HepG2 (cell line): Measurements from ENCODE around the gene YWHAB. TPM values are rescaled to one million over a fixed set of nuclear protein-coding genes. Genes with fewer than 3 reads are reported as not detected.
A peak's percentile ranks its signal among the peaks of the same experiment; 100 is the strongest.

Experiments used
- BCLAF1 ChIP-seq: fragments of 450-650 bp; IDR thresholded peaks from 2 replicates; pipeline ENCODE4 v1.6.1; 2017; ENCODE audit warnings: mild to moderate bottlenecking
- EZH2 ChIP-seq: conservative IDR thresholded peaks from 2 replicates; pipeline ENCODE4 v1.6.1; 2012; ENCODE audit warnings: mild to moderate bottlenecking, low read depth, low read length, moderate library complexity
- HMGA1 ChIP-seq: sonication (generic); formaldehyde crosslinking; conservative IDR thresholded peaks from 2 replicates; pipeline ENCODE4 v1.4.0; 2020; ENCODE audit warnings: missing genetic modification reagents
- HOXA3 ChIP-seq: sonication (generic); formaldehyde crosslinking; IDR thresholded peaks from 2 replicates; pipeline ENCODE4 v1.5.0; 2020; ENCODE audit warnings: missing genetic modification reagents
- NKX3-1 ChIP-seq: sonication (generic); formaldehyde crosslinking; IDR thresholded peaks from 2 replicates; pipeline ENCODE4 v1.5.0; 2020; ENCODE audit warnings: missing genetic modification reagents
- REST ChIP-seq, 2 experiments: IDR thresholded peaks; 2 replicates each; pipeline ENCODE4 v1.6.1; 2011 to 2012; ENCODE audit warnings: low read length in 2 of 2, borderline replicate concordance in 1 of 2, low read depth in 1 of 2, mild to moderate bottlenecking in 1 of 2, moderate library complexity in 1 of 2
- SMAD3 ChIP-seq: sonication (generic); formaldehyde crosslinking; IDR thresholded peaks from 2 replicates; pipeline ENCODE4 v1.4.0; 2020; ENCODE audit warnings: missing genetic modification reagents
- SP140L ChIP-seq: sonication (generic); formaldehyde crosslinking; IDR thresholded peaks from 2 replicates; pipeline ENCODE4 v1.4.0; 2020; ENCODE audit warnings: missing genetic modification reagents, borderline replicate concordance
- U2AF1 ChIP-seq: fragments of 200-400 bp; formaldehyde crosslinking; optimal IDR thresholded peaks from 2 replicates; pipeline ENCODE3; 2017; ENCODE audit warnings: mild to moderate bottlenecking, low read depth, low read length
- ZFAT ChIP-seq: sonication (generic); formaldehyde crosslinking; conservative IDR thresholded peaks from 2 replicates; pipeline ENCODE4 v1.8.1; 2023; ENCODE audit warnings: missing genetic modification reagents, inconsistent platforms
- ZMAT3 ChIP-seq: sonication (generic); formaldehyde crosslinking; conservative IDR thresholded peaks from 2 replicates; pipeline ENCODE4 v1.7.0; 2021; ENCODE audit warnings: missing genetic modification reagents
- ZNF496 ChIP-seq: sonication (generic); formaldehyde crosslinking; IDR thresholded peaks from 2 replicates; pipeline ENCODE4 v1.8.1; 2023; ENCODE audit warnings: mild to moderate bottlenecking, moderate library complexity, missing genetic modification reagents; ENCODE audit not compliant: insufficient replicate concordance
- ZNF709 ChIP-seq: sonication (generic); formaldehyde crosslinking; IDR thresholded peaks from 2 replicates; pipeline ENCODE4 v1.5.0; 2020; ENCODE audit warnings: mild to moderate bottlenecking, missing genetic modification reagents
- ZNF737 ChIP-seq: sonication (generic); formaldehyde crosslinking; IDR thresholded peaks from 2 replicates; pipeline ENCODE4 v1.5.0; 2020; ENCODE audit warnings: missing genetic modification reagents, mild to moderate bottlenecking, borderline replicate concordance
- ZSCAN31 ChIP-seq: sonication (generic); formaldehyde crosslinking; IDR thresholded peaks from 2 replicates; pipeline ENCODE4 v1.5.0; 2020; ENCODE audit warnings: low read depth, mild to moderate bottlenecking, missing genetic modification reagents
- polyA plus RNA-seq, 8 experiments: library from polyadenylated mRNA; depleted of rRNA in 3 of 8; stranded (reverse) in 7 of 8; unstranded in 1 of 8; fragments of >200 nt; fragmentation: Illumina TruSeq in 4 of 8; extraction: Trizol in 4 of 8; gene quantifications; 2 replicates each; pipeline versions ENCODE4 v1.2.1 to v1.2.3, GENCODE V29; 2011 to 2016; ENCODE audit warnings: low read depth in 4 of 8, missing spikeins in 1 of 8, mixed read lengths in 1 of 8; ENCODE audit not compliant: insufficient read depth in 1 of 8
- total RNA-seq, 5 experiments: library from RNA; depleted of rRNA; stranded (reverse); fragments of >200 nt; fragmentation: Illumina TruSeq; extraction: Trizol; gene quantifications; 2 replicates each; pipeline ENCODE4 v1.2.3, GENCODE V29; 2016; ENCODE audit warnings: low read depth in 1 of 5
- TF ChIP-seq, protein P1 (sequence below): sonication (generic); formaldehyde crosslinking; conservative IDR thresholded peaks from 2 replicates; pipeline ENCODE4 v1.4.0; 2020; ENCODE audit warnings: missing genetic modification reagents
- TF ChIP-seq, protein P2 (sequence below): IDR thresholded peaks from 2 replicates; pipeline ENCODE4 v1.6.1; 2016
- TF ChIP-seq, protein P3 (sequence below): sonication (generic); formaldehyde crosslinking; IDR thresholded peaks from 2 replicates; pipeline ENCODE4 v1.8.0; 2022; ENCODE audit warnings: missing genetic modification reagents, low read depth, mild to moderate bottlenecking, borderline replicate concordance

The YWHAB gene
- total and polyA plus RNA-seq, 2 of the 13 experiments (the other 11 are each of a cell fraction or from before 2014, with no cell fraction given) = 77.2 to 121 TPM

DNA sequence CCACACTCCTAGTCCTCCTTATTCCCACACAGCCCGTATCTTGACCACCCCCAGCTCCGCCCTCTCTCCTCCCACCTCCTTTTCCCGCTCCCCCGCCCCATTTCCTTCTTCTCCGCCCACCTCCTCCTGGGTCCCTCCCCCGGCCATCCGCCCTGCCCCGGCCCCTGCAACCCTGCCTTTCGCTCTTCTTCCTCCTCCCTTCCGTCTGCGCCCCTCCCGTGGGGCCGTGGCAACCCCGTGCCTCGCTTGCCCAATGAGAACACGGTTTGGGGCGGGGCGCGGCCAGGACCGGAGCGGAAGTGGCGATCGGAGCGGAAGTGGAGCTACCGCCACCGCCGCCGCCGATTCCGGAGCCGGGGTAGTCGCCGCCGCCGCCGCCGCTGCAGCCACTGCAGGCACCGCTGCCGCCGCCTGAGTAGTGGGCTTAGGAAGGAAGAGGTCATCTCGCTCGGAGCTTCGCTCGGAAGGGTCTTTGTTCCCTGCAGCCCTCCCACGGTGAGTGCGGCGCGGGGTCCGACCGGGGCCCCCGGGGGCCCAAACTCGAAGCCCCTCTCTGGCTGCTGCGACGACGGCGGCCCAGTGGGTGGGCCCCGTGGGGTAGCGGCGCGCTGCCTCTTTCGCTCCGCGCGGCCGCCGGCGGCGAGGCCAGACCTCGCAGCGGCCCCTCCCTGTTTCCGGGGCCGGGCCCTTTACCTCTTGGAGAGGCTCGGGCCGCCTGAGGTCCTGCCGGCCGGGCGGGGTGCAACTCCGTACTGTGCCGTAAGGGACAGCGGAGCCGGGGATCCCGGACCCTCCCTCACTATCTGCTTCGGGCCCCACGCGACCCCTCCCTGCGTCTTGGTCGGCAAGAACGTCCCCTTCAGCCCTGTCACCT is at the start of gene YWHAB (continued):
- TF ChIP-seq BCLAF1 (no peak), ZNF709 (peak; percentile 47; the same call in 1 of the 2 replicates), U2AF1 (no peak), EZH2 (no peak), ZFAT (no peak; the same call in 1 of the 2 replicates), ZSCAN31 (CRISPR knock-in tag) (peak; percentile 46; the same call in 1 of the 2 replicates), HMGA1 (CRISPR knock-in tag) (no peak), HOXA3 (peak; percentile 95), SP140L (CRISPR knock-in tag) (no peak), ZNF496 (CRISPR knock-in tag) (no peak), NKX3-1 (CRISPR knock-in tag) (0 out of 2 replicates have a peak, but pooled peaks have one; percentile 58), SMAD3 (CRISPR knock-in tag) (no peak), ZNF737 (CRISPR knock-in tag) (no peak), ZMAT3 (CRISPR knock-in tag) (peak; percentile 84; the same call in 1 of the 2 replicates), REST (IDR thresholded peaks at IDR 0.05; ENCODE audit: borderline replicate concordance in 1 of 2, low read depth in 1 of 2, low read length in 2 of 2) (peak in 1 of 2 experiments; percentile 40; a peak in 1 of 4 replicates)
- TF ChIP-seq, protein P1, sequence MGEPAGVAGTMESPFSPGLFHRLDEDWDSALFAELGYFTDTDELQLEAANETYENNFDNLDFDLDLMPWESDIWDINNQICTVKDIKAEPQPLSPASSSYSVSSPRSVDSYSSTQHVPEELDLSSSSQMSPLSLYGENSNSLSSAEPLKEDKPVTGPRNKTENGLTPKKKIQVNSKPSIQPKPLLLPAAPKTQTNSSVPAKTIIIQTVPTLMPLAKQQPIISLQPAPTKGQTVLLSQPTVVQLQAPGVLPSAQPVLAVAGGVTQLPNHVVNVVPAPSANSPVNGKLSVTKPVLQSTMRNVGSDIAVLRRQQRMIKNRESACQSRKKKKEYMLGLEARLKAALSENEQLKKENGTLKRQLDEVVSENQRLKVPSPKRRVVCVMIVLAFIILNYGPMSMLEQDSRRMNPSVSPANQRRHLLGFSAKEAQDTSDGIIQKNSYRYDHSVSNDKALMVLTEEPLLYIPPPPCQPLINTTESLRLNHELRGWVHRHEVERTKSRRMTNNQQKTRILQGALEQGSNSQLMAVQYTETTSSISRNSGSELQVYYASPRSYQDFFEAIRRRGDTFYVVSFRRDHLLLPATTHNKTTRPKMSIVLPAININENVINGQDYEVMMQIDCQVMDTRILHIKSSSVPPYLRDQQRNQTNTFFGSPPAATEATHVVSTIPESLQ (CRISPR knock-in tag) = no peak; the same call in none of the 2 replicates
- TF ChIP-seq, protein P2, sequence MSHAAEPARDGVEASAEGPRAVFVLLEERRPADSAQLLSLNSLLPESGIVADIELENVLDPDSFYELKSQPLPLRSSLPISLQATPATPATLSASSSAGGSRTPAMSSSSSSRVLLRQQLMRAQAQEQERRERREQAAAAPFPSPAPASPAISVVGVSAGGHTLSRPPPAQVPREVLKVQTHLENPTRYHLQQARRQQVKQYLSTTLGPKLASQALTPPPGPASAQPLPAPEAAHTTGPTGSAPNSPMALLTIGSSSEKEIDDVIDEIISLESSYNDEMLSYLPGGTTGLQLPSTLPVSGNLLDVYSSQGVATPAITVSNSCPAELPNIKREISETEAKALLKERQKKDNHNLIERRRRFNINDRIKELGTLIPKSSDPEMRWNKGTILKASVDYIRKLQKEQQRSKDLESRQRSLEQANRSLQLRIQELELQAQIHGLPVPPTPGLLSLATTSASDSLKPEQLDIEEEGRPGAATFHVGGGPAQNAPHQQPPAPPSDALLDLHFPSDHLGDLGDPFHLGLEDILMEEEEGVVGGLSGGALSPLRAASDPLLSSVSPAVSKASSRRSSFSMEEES (CRISPR knock-in tag) = peak; percentile 79
- TF ChIP-seq, protein P3, sequence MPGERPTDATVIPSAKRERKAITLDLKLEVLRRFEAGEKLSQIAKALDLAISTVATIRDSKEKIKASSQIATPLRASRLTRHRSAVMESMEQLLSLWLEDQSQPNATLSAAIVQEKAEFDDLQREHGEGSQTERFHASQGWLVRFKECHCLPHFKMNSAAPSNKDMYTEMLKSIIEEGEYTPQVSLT = no peak
